Neuronal stem cell (in vitro differentiated cells): ENCODE data around the gene ATP1A3.

Experiments used
- DNase-seq: peaks from one replicate; pipeline ENCODE4 v3.0.0-alpha.2; 2013; ENCODE audit warnings: low spot score
- H2AFZ ChIP-seq: one replicate; pipeline ENCODE4 v1.6.1; 2013; ENCODE audit warnings: mild to moderate bottlenecking, low read length, inconsistent platforms
- H2AK5ac ChIP-seq: 2 replicates; pipeline ENCODE4 v1.6.1; 2013; ENCODE audit warnings: low read depth, mild to moderate bottlenecking, inconsistent platforms, low read length, moderate library complexity, mixed read lengths
- H2BK120ac ChIP-seq: 2 replicates; pipeline ENCODE4 v1.6.1; 2013; ENCODE audit warnings: low read depth, mild to moderate bottlenecking, inconsistent platforms, low read length, moderate library complexity, mixed read lengths
- H2BK12ac ChIP-seq: one replicate; pipeline ENCODE4 v1.6.1; 2013; ENCODE audit warnings: low read length, inconsistent platforms
- H2BK15ac ChIP-seq: 2 replicates; pipeline ENCODE4 v1.6.1; 2013; ENCODE audit warnings: mild to moderate bottlenecking, low read length, inconsistent platforms, mixed read lengths
- H2BK5ac ChIP-seq: one replicate; pipeline ENCODE4 v1.6.1; 2013; ENCODE audit warnings: inconsistent platforms, mild to moderate bottlenecking, low read length, moderate library complexity
- H3K14ac ChIP-seq: one replicate; pipeline ENCODE4 v1.6.1; 2013; ENCODE audit warnings: low read length, inconsistent platforms
- H3K18ac ChIP-seq: 2 replicates; pipeline ENCODE4 v1.6.1; 2013; ENCODE audit warnings: low read length, inconsistent platforms
- H3K23ac ChIP-seq: 2 replicates; pipeline ENCODE4 v1.6.1; 2013; ENCODE audit warnings: low read depth, mild to moderate bottlenecking, mixed read lengths, low read length, inconsistent platforms; ENCODE audit not compliant: poor library complexity
- H3K27ac ChIP-seq: replicated peaks from 3 replicates; pipeline ENCODE4 v1.5.1; 2013; ENCODE audit warnings: low read length, inconsistent platforms
- H3K27me3 ChIP-seq, 3 experiments: 2 replicates each; pipeline ENCODE4 v1.6.1; 2013; ENCODE audit warnings: low read length in 3 of 3, mild to moderate bottlenecking in 2 of 3, inconsistent platforms in 1 of 3, low read depth in 1 of 3, mixed read lengths in 1 of 3, moderate library complexity in 1 of 3; ENCODE audit not compliant: control insufficient read depth in 3 of 3, insufficient read depth in 3 of 3
- H3K36me3 ChIP-seq, 2 donors: replicated peaks in 1 of 2; 2 replicates each; pipeline ENCODE4 v1.6.1; 2013; ENCODE audit warnings: low read length in 2 of 2; ENCODE audit not compliant: control insufficient read depth in 2 of 2, insufficient read depth in 2 of 2
- H3K4ac ChIP-seq: 2 replicates; pipeline ENCODE4 v1.6.1; 2013; ENCODE audit warnings: inconsistent platforms, mild to moderate bottlenecking, low read length, moderate library complexity
- H3K4me1 ChIP-seq, 2 donors: 1 replicate in 1 of 2; 2 replicates in 1 of 2; pipeline ENCODE4 v1.6.1; 2013; ENCODE audit warnings: low read length in 2 of 2, low read depth in 1 of 2; ENCODE audit not compliant: control insufficient read depth in 2 of 2, insufficient read depth in 1 of 2
- H3K4me2 ChIP-seq: one replicate; pipeline ENCODE4 v1.6.1; 2013; ENCODE audit warnings: mild to moderate bottlenecking, low read length, inconsistent platforms; ENCODE audit not compliant: insufficient read depth, poor library complexity, severe bottlenecking
- H3K4me3 ChIP-seq, 2 donors: 2 replicates each; pipeline ENCODE4 v1.5.1; 2013; ENCODE audit warnings: low read length in 2 of 2, mild to moderate bottlenecking in 2 of 2, inconsistent platforms in 1 of 2, moderate library complexity in 1 of 2
- H3K79me1 ChIP-seq: one replicate; pipeline ENCODE4 v1.6.1; 2013; ENCODE audit warnings: low read depth, mild to moderate bottlenecking, inconsistent platforms, low read length, moderate library complexity
- H3K9ac ChIP-seq: one replicate; pipeline ENCODE4 v1.6.1; 2013; ENCODE audit warnings: mild to moderate bottlenecking, low read depth, low read length, inconsistent platforms; ENCODE audit not compliant: poor library complexity
- H3K9me3 ChIP-seq, 2 donors: replicated peaks in 1 of 2; 2 replicates each; pipeline versions ENCODE3 to v1.6.1; 2013; ENCODE audit warnings: low read length in 2 of 2, mild to moderate bottlenecking in 2 of 2, inconsistent platforms in 1 of 2, low read depth in 1 of 2, mixed read lengths in 1 of 2, moderate library complexity in 1 of 2; ENCODE audit not compliant: control insufficient read depth in 2 of 2, insufficient read depth in 1 of 2
- H4K8ac ChIP-seq: one replicate; pipeline ENCODE4 v1.6.1; 2013; ENCODE audit warnings: low read depth, mild to moderate bottlenecking, inconsistent platforms, low read length, moderate library complexity
- H4K91ac ChIP-seq: one replicate; pipeline ENCODE4 v1.6.1; 2013; ENCODE audit warnings: low read length, low read depth, mild to moderate bottlenecking, inconsistent platforms; ENCODE audit not compliant: poor library complexity
- whole genome bisulfite sequencing, 2 donors: extraction: QIAGEN DNeasy Blood & Tissue Kit; methylation state at CpG; one replicate each; pipeline ENCODE4 v1.1.7; 2013; ENCODE audit warnings: missing lambda C conversion rate in 2 of 2, mixed read lengths in 1 of 2; ENCODE audit not compliant: insufficient read length in 2 of 2, insufficient replicate concordance in 1 of 2; ENCODE audit errors: extremely low coverage in 2 of 2; 5-methylcytosine and 5-hydroxymethylcytosine counted together

The ATP1A3 gene

DNA sequence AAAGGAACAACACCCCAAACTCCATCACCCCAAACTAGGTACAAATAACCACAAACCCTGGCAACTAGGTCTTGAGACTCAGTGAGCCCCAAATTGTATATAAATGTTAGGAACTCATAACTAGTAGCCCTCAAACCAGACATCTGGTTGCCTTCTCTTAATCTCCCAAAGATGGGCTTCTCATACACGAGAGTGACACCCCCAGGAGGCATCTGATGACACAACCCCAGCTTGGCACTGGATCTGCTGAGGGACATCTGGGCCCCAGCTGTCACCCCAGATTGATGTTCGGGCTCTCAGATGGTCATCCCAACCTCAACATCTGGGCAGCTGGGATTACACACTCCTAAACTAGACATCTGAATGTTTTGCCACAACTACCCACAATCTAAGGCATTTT is 49.7 kb downstream of the ATP1A3 start:
- no peaks in the 10 kb centered on the region for H3K36me3 ChIP-seq
- H2AK5ac ChIP-seq = no peak overlapping the region
- no peak overlapping the region for H2BK5ac ChIP-seq
- no peak overlapping the region for H3K4me3 ChIP-seq
- no peak overlapping the region for H3K23ac ChIP-seq
- peaks cover 0 to 21% (median 10%) of the 10 kb centered on the region in 3 experiments for H3K27me3 ChIP-seq
- H3K9me3 ChIP-seq = no peaks in the 10 kb centered on the region
- H3K4ac ChIP-seq = no peak overlapping the region
- H4K8ac ChIP-seq = no peak overlapping the region
- no peak for DNase-seq
- H3K9ac ChIP-seq = no peak overlapping the region
- H3K79me1 ChIP-seq = no peaks in the 10 kb centered on the region
- no peak overlapping the region for H2BK15ac ChIP-seq
- no peak overlapping the region for H4K91ac ChIP-seq
- no peak overlapping the region for H3K4me2 ChIP-seq
- peaks cover 0 to 2% of the 10 kb centered on the region in 2 donors for H3K4me1 ChIP-seq
- no CpG with 5 or more reads among the region's 2 CpGs for WGBS, 2 donors
- H3K27ac ChIP-seq = no peak overlapping the region
- no peak overlapping the region for H3K14ac ChIP-seq
- H2BK12ac ChIP-seq = no peak overlapping the region
- H2BK120ac ChIP-seq = no peak overlapping the region
- H3K18ac ChIP-seq = no peak overlapping the region
- H2AFZ ChIP-seq = no peak overlapping the region

DNA sequence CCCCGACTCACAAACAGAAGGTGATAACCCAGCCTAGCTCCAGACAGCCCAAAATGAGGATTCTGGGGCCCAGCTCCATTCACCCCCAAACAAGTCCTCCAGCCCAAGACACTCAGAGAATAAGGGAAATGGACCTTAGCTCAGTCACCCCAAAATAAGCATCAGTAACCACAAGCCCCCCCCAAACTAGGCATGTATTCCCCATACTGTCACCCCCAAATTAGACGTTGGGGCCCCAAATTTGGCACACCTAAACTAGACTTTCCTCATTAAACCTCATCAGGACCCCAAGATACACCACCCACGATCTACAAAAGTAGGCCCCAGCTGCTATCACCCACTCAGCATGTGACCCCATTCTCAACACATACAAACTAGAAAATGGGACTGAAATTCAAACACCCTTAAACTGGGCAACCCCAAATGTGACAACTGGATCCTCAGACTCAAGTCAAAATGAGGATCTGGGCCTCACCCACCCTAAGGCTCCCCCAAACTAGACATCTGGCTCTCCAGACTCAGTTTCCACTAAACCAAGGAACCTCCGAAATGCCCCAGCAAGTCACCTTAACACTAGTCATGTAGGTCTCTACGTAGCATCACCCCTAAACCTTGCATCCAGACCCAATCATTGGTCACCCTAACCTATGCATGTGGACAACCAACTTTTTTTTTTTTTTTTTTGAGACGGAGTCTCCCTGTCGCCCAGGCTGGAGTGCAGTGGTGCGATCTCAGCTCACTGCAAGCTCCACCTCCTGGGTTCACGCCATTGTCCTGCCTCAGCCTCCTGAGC is 52.4 kb downstream of the ATP1A3 start:
- Histone ChIP-seq H2BK12ac (no peak overlapping the region), H3K27me3 (peaks cover 0 to 36% (median 23%) of the 10 kb centered on the region in 3 experiments), H3K23ac (no peak overlapping the region), H2BK120ac (no peak overlapping the region), H3K4me1 (peaks cover 0 to 2% of the 10 kb centered on the region in 2 donors), H3K4ac (no peak overlapping the region), H3K79me1 (no peaks in the 10 kb centered on the region), H2BK5ac (no peak overlapping the region), H4K8ac (no peak overlapping the region), H3K9ac (no peak overlapping the region), H3K9me3 (no peaks in the 10 kb centered on the region), H3K18ac (no peak overlapping the region), H4K91ac (no peak overlapping the region), H2AK5ac (no peak overlapping the region), H2AFZ (no peak overlapping the region), H3K36me3 (no peaks in the 10 kb centered on the region), H3K14ac (no peak overlapping the region), H3K27ac (no peak overlapping the region), H3K4me3 (no peak overlapping the region), H2BK15ac (no peak overlapping the region), H3K4me2 (no peak overlapping the region)
- DNase-seq = no peak
- no CpG with 5 or more reads among the region's 9 CpGs for whole genome bisulfite sequencing, 2 donors

DNA sequence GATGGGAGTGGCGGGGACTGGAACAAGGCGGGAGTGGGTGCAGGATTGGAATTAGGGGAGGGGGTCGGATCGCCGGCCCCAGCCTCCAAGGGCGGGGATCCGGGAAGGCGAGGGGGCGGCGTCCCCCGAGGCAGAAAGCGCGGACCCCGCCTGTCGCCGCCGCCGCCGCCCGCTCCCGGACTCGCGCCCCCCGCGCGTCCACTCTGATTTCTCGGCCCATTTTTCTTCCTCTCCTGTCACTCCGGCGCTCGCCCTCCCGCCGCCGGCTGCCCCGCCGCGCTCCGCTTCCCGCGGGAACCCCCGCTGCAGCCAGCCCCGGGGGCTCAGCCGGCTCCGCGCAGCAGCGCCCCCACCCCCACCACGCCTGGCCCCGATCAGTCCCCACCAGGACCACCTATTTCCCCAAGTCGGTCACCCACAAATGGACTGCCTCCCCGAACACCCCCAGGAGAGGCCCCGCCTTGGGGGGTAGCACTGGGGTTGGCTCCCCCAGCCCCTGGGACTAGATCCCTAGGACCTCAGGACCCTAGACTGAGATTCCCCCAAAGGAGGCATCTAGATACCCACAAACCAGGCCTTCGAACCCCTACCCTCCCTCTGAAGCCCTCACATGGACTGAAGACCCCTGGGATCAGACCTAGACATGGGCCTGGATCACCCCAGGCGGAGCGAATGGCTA is 53.2 kb downstream of the ATP1A3 start:
- DNase-seq = no peak
- Histone ChIP-seq H3K18ac (peak overlapping the region; percentile 95), H4K8ac (peak overlapping the region; percentile 72), H2BK15ac (peak overlapping the region; percentile 78), H3K4ac (peak overlapping the region; percentile 23), H2AFZ (peak overlapping the region; percentile 99), H2BK120ac (no peak overlapping the region), H3K9ac (peak overlapping the region; percentile 88), H2BK12ac (no peak overlapping the region), H3K4me3 (peak overlapping the region; percentile 55 to 75), H3K9me3 (no peaks in the 10 kb centered on the region), H3K4me1 (peaks cover 0 to 2% of the 10 kb centered on the region in 2 donors), H3K4me2 (peak overlapping the region; percentile 84), H3K27me3 (peaks cover 2 to 43% (median 30%) of the 10 kb centered on the region in 3 experiments), H3K27ac (no peak overlapping the region), H3K23ac (peak overlapping the region; percentile 89), H3K14ac (peak overlapping the region; percentile 47), H2BK5ac (no peak overlapping the region), H3K79me1 (no peaks in the 10 kb centered on the region), H4K91ac (no peak overlapping the region), H2AK5ac (peak overlapping the region; percentile 81), H3K36me3 (no peaks in the 10 kb centered on the region)
- no CpG with 5 or more reads among the region's 53 CpGs for WGBS, 2 donors
